HG03045 (cell line): ENCODE data around the gene MYL10.

Source experiments
- ATAC-seq: cut with Tn5 transposase; IDR thresholded peaks from one replicate; pipeline ENCODE4 v1.9.1; 2021; ENCODE audit warnings: mild to moderate bottlenecking, moderate library complexity; ENCODE audit not compliant: unreplicated experiment

The MYL10 gene

DNA sequence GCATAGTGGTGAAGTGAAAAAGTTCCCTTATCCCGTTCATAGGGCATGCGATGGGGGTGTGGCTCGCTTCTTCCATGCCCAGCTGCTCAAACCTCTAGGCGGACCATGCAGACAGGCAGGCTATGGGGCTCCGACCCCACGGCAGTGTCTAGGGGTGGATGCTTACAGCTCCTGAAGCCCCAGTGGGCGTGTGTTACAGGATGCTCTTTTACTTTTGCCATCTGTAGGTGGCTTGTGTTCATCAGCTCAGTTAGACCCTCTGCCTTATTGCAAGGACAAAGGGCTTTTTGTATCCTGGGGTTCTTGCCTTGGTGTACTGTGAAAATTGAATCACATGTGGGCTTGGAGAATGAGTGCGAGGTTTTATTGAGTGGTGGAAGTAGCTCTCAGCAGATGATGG lies at the start of gene MYL10:
Gene MYL10, minus strand, starts transcription at position 126 of the 400 bp plus-strand sequence. CDS start 178 bp downstream, outside the sequence.
- no peak for ATAC-seq

GRCh38 chr7:101678658-101679057 lies 49.6 kb upstream of the MYL10 start:
- no peak for ATAC-seq

GRCh38 chr7:101677797-101678479 lies 48.8 kb upstream of the MYL10 start:
- no peak for ATAC-seq

DNA sequence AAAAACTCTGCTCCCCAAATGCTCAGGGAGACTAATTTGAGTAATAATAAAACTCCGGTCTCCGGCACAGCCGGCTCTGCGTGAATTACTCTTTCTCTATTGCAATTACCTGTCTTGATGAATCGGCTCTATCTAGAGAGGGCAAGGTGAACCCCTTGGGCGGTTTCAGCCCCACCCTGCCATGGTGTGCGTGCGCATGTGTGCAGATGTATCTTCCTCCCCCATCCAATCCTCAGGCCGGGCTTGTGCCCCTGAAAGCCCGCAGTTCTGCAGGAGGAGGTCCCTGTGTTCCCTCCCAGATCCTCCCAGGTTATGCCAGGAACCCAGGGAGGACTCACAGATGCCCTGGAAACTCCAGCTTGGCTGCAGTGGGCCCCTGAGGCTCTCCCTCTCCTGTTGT lies 48.3 kb upstream of the MYL10 start:
- ATAC-seq = no peak

DNA sequence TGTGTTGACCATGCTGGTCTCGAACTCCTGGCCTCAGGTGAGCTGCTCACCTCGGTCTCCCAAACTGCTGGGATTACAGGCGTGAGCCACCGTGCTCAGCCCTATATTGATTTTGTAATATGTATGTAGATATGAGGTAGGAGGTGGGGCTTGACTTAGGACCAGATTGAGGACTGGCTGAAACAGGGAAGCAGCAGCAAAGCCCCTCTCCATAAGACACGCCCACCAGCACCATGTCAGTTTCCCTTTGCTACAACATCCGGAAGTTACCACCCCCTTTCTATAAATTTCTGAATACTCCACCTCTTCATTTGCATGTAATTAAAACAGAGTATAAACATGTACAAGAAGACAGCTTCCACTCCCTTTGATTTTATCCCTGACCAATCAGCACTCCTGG lies 47.9 kb upstream of the MYL10 start:
- ATAC-seq = no peak

- ATAC-seq = no peak
These were observed 47.0 kb upstream of the MYL10 start for GRCh38 chr7:101676062-101676598.

- no peak for ATAC-seq
These were observed 45.3 kb upstream of the MYL10 start for GRCh38 chr7:101674439-101674838.

- ATAC-seq = no peak
These were observed 44.9 kb upstream of the MYL10 start for GRCh38 chr7:101673951-101674350.

DNA sequence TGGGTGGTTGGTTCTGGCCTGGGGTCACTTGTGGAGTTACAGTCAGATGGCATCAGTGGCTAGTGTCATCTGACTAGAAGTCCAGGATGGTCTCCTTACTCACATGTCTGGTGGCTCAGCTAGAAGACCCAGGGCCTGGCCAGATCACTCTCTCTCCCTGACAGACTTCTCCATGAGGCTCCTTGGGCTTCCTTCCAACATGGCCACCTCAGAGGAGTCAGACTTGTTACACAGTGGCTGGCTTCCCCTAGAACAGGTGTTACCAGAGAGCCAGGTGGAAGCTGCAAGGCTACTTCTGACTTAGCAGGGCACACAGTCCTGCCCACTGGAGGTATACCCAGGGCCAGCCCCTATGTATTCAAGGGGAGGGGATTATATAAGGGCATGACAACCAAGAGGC lies 44.2 kb upstream of the MYL10 start:
- ATAC-seq = no peak

GRCh38 chr7:101671371-101672356 lies 42.6 kb upstream of the MYL10 start:
- ATAC-seq = no peak

- no peak for ATAC-seq
These were observed 40.2 kb upstream of the MYL10 start for GRCh38 chr7:101669307-101669706.

DNA sequence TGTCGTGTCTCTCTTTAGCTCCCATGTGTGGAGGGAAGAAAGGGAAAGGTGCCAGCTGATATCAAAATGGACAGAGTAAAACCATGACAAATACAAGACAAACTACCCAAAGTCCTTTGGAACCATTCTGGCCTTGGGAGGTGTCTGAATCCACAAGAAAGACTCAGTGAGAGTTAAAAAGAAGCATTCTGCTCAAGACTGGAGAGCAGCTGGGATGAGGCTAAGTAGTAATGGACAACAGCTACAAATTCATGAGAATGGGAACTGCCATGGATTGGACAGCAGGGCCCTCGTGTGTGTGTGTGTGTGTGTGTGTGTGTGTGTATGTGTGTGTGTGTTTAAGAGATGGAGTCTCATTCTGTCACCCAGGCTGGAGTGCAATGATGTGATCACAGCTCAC lies 39.6 kb upstream of the MYL10 start:
- no peak for ATAC-seq

DNA sequence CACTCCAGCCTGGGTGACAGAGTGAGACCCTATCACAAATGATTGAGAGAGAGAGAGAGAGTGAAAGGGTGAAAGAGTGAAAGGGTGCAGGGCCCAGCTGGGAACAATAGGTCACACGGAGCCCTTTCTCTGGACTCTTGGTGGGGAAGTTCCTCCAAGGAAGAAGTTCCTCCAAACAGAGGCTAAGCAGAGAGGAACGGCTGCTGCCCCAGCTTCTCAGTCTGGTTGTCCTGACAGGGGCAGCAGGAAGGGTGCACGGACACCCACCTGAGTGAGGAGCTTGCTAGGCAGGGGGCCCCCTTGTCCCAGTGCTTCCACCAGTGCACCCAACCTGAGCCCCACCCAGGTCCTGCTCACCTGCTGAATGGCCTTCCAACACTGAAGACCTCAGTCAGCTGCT lies 38.8 kb upstream of the MYL10 start:
- no peak for ATAC-seq

GRCh38 chr7:101667399-101667798 lies 38.3 kb upstream of the MYL10 start:
- ATAC-seq = no peak

- no peak for ATAC-seq
These were observed 37.6 kb upstream of the MYL10 start for GRCh38 chr7:101666741-101667140.

DNA sequence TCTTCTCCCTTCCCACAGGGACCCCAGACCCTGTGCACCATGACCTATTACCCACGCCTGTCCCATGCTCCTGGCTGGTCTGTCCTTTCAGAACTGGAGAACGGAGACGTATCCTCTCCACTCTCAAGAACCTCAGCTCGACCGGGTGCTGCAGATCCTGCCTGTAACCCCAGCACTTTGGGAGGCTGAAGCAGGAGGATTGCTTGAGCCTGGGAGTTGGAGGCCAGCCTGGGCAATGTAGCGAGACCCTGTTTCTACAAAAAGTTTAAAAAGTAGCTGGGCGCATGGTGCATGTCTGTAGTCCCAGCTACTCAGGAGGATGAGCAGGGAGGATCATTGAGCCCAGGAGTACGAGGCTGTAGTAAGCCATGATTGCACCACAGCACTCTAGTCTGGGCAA lies 37.2 kb upstream of the MYL10 start:
- no peak for ATAC-seq

GRCh38 chr7:101664893-101665471 lies 35.9 kb upstream of the MYL10 start:
- ATAC-seq = no peak

DNA sequence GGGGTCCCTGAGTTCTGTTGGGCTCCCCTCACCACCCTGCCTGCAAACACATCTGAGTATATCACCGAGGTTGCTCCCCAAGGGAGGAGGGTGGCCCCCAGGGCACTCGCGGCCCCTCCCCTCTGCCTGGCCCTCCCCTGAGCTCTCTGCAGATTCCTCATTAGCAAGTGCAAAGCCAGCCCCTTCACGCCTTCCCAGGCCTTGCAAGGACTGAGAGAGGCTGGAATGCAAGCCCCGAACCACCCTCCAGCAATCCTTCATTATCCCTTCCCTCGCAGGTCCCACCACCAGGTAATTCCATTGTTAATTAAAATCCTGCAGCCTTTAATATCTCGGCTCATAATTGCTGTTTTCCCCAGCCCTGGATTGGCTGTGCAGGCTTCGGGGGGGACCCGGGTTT lies 35.3 kb upstream of the MYL10 start:
- no peak for ATAC-seq

GRCh38 chr7:101663747-101664146 lies 34.7 kb upstream of the MYL10 start:
- no peak for ATAC-seq

DNA sequence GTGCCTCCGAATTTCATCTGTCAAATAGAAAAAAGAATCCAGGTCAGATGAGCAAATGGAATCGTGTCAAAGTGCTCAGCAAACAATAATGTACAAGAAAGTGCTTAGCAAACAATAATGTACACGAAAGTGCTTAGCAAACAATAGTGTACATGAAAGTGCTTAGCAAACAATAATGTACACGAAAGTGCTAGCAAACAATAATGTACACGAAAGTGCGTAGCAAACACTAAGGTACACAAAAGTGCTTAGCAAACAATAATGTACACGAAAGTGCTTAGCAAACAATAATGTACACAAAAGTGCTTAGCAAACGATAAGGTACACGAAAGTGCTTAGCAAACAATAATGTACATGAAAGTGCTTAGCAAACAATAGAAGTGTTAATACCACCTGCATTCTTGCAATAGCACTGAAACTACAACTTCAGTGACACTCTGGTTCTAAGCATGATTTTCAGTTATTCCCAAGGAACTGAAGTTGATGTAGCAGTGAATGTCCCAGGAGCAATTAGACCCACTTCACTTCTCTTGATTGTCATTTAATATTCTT lies 33.4 kb upstream of the MYL10 start:
- no peak for ATAC-seq

DNA sequence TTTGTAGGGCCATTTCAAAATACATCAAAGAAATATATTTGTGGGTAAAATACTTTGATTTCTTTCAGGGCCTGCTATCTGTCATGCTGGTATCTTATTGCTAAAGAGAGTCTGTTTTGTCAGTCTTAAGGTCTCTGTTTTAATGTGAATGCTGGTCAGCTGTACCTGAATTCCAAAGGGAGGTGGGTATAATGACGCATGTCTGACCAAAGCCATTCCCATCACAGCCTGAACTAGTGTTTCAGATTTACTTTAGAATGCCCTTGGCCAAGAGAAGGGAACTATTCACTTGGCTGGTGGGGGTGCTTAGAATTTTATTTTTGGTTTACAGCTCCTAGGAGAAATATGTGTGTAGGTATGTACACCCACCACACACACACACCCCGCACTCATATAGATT lies 30.6 kb upstream of the MYL10 start:
- ATAC-seq = no peak
